ENCODE data around the gene SLC7A7.
"Not testable (repeated sequence)": the region's sequence is repeated elsewhere in the genome, so short reads cannot be mapped to it uniquely, and the experiment has no call there.

Gene SLC7A7

GRCh38 chr14:22838631-22839041 is 23.4 kb upstream of the SLC7A7 start:
- DNase-seq (no peak), ATAC-seq (replicated peaks) (peak in 1 of 2 donors; percentile 22)
- Mint-ChIP-seq H3K27ac (peak overlapping the region; percentile 33), H3K36me3 (peaks cover 8 to 26% of the 10 kb centered on the region in 2 donors), H3K27me3 (peaks cover 13 to 20% of the 10 kb centered on the region in 2 donors), H3K9me3 (no peaks in the 10 kb centered on the region), H3K4me3 (no peak overlapping the region), H3K4me1 (peaks cover 15 to 33% of the 10 kb centered on the region in 2 donors)

- no peak for DNase-seq
- H3K27ac Mint-ChIP-seq, result no peak overlapping the region
- H3K36me3 Mint-ChIP-seq, result peaks cover 12 to 29% of the 10 kb centered on the region in 2 donors
- H3K27me3 Mint-ChIP-seq, result peaks cover 9 to 20% of the 10 kb centered on the region in 2 donors
- no peaks in the 10 kb centered on the region for H3K9me3 Mint-ChIP-seq
- H3K4me3 Mint-ChIP-seq, result peak overlapping the region; percentile 96 to 99
- H3K4me1 Mint-ChIP-seq, result peaks cover 15 to 33% of the 10 kb centered on the region in 2 donors
- peak; percentile 10 to 12 for ATAC-seq (replicated peaks)
Measured at GRCh38 chr14:22837750-22838538, 22.7 kb upstream of the SLC7A7 start.

- H3K27ac Mint-ChIP-seq, result peak overlapping the region; percentile 91
- peaks cover 12 to 33% of the 10 kb centered on the region in 2 donors for H3K36me3 Mint-ChIP-seq
- peak; percentile 61 to 70 for ATAC-seq (replicated peaks)
- peak; percentile 17 for DNase-seq
- H3K4me3 Mint-ChIP-seq, result peak overlapping the region; percentile 96 to 99
- H3K27me3 Mint-ChIP-seq, result peaks cover 9 to 20% of the 10 kb centered on the region in 2 donors
- peaks cover 15 to 33% of the 10 kb centered on the region in 2 donors for H3K4me1 Mint-ChIP-seq
- no peaks in the 10 kb centered on the region for H3K9me3 Mint-ChIP-seq
Measured at GRCh38 chr14:22837114-22837749, 22.0 kb upstream of the SLC7A7 start.

DNA sequence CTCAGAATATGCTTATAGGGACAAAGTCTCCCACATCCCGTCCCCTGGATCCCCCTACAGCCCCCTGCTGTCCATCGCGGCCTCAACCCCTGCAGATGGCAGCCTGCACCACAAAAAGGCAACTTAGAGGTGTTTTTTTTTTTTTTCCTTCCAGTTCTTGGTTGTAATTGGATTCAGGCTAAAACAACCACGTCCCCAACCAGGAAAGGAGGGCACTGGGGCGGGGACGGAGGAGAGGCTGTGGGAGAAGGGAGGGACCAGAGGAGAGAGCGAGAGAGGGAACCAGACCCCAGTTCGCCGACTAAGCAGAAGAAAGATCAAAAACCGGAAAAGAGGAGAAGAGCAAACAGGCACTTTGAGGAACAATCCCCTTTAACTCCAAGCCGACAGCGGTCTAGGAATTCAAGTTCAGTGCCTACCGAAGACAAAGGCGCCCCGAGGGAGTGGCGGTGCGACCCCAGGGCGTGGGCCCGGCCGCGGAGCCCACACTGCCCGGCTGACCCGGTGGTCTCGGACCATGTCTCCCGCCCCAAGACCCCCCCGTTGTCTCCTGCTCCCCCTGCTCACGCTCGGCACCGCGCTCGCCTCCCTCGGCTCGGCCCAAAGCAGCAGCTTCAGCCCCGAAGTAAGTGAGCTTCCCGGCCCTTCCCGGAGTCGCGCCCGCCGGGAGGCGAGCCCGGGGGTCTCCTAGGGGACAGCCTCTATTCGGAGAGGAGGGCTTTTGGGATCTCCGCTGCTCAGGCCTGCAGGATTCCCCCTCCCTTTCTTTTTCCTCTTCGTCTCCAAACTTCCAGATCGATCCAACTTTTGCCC is 21.3 kb upstream of the SLC7A7 start, which contains the start of gene MMP14:
TSS of gene MMP14 (plus strand) at position 285 of the 813 bp plus-strand sequence. CDS start at position 518, 233 bp downstream.
- Mint-ChIP-seq H3K4me1 (peaks cover 18 to 36% of the 10 kb centered on the region in 2 donors), H3K9me3 (no peaks in the 10 kb centered on the region), H3K27ac (peak within 1 kb of the TSS; percentile 91), H3K27me3 (peaks cover 9 to 20% of the 10 kb centered on the region in 2 donors), H3K36me3 (peaks cover 15 to 37% of the 10 kb centered on the region in 2 donors), H3K4me3 (peak within 1 kb of the TSS; percentile 96 to 99)
- peak; percentile 18 to 28 for ATAC-seq (replicated peaks)
- DNase-seq, result no peak

DNA sequence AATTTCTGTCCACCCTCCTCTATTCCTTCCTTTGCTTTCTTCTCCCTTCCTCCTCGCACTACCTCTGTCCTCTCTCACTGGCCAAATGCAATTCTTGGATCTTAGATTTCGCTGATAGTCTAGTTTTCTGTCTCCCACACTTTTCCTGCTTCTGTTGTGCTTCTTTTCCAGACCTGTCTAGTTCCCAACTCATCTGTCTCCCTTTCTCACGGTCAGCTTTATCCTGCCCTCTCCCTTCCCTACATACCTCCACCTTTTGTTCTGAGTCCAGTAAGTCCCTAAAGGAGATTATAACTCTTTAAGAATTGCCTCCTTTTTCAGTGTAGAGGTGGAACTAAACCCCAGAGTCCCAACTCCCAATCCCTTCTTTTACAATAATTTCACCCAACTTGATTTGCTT is 20.3 kb upstream of the SLC7A7 start:
- Mint-ChIP-seq H3K27ac (no peak overlapping the region), H3K27me3 (peaks cover 9 to 20% of the 10 kb centered on the region in 2 donors), H3K4me3 (no peak overlapping the region), H3K36me3 (peaks cover 18 to 37% of the 10 kb centered on the region in 2 donors), H3K9me3 (no peaks in the 10 kb centered on the region), H3K4me1 (peaks cover 24 to 46% of the 10 kb centered on the region in 2 donors)
- ATAC-seq (replicated peaks) (no peak), DNase-seq (no peak)

- peak overlapping the region; percentile 96 for H3K27ac Mint-ChIP-seq
- H3K36me3 Mint-ChIP-seq, result peaks cover 14 to 29% of the 10 kb centered on the region in 2 donors
- no peak for DNase-seq
- peaks cover 16 to 34% of the 10 kb centered on the region in 2 donors for H3K4me1 Mint-ChIP-seq
- H3K27me3 Mint-ChIP-seq, result no peaks in the 10 kb centered on the region
- peak overlapping the region; percentile 91 to 92 for H3K4me3 Mint-ChIP-seq
- ATAC-seq (replicated peaks), result peak; percentile 15 to 21
- H3K9me3 Mint-ChIP-seq, result no peaks in the 10 kb centered on the region
Measured at GRCh38 chr14:22830443-22831010, 15.3 kb upstream of the SLC7A7 start.

GRCh38 chr14:22829661-22830442 is 14.6 kb upstream of the SLC7A7 start, which contains the start of gene MRPL52:
Gene MRPL52 (plus strand): TSS chr14:22829887. CDS start chr14:22829913, 26 bp downstream.
- Mint-ChIP-seq H3K27ac (peak within 1 kb of the TSS; percentile 96), H3K4me3 (peak within 1 kb of the TSS; percentile 91 to 92)

DNA sequence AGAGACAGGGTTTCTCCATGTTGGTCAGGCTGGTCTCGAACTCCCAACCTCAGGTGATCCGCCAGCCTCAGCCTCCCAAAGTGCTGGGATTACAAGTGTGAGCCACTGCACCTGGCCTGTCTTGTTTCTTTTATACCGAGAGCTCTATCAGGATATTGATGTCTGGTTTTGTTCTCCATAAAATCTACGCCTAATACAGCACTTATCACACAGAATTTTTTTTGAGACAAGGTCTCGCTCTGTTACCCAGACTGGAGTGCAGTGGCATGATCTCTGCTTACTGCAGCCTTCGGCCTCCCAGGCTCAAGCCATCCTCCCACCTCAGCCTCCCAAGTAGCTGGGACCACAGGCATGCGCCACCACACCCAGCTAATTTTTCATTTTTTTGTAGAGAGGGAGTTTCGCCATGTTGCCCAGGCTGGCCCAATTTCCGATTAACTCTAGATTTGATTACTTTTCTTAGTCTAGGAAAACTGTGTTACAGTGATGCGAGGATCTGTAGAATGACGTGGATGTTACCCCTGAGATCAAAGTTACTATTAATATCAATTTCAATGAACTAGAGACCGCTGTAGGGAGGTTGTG is 13.9 kb upstream of the SLC7A7 start:
- not testable (repeated sequence) for DNase-seq, H3K27me3 Mint-ChIP-seq, H3K9me3 Mint-ChIP-seq
- Mint-ChIP-seq H3K36me3 (peaks cover 14 to 18% of the 10 kb centered on the region in 2 donors), H3K4me1 (peaks cover 21 to 45% of the 10 kb centered on the region in 2 donors), H3K4me3 (peak overlapping the region; percentile 91 to 92), H3K27ac (peak overlapping the region; percentile 96)
- peak in 1 of 2 donors; percentile 3 for ATAC-seq (replicated peaks)

More at GRCh38 chr14:22829661-22830442, 14.6 kb upstream of the SLC7A7 start, which contains the start of gene MRPL52:
- peaks cover 18 to 38% of the 10 kb centered on the region in 2 donors for H3K4me1 Mint-ChIP-seq
- ATAC-seq (replicated peaks) (peak; percentile 95), DNase-seq (peak; percentile 80)
- no peaks in the 10 kb centered on the region for H3K27me3 Mint-ChIP-seq
- peaks cover 14 to 22% of the 10 kb centered on the region in 2 donors for H3K36me3 Mint-ChIP-seq
- H3K9me3 Mint-ChIP-seq, result no peaks in the 10 kb centered on the region

GRCh38 chr14:22824711-22825359 is 9.6 kb upstream of the SLC7A7 start:
- no peaks in the 10 kb centered on the region for H3K9me3 Mint-ChIP-seq
- peaks cover 18 to 54% of the 10 kb centered on the region in 2 donors for H3K4me1 Mint-ChIP-seq
- peak overlapping the region; percentile 56 for H3K27ac Mint-ChIP-seq
- H3K36me3 Mint-ChIP-seq, result peaks cover 0 to 2% of the 10 kb centered on the region in 2 donors
- DNase-seq (no peak), ATAC-seq (replicated peaks) (peak in 1 of 2 donors; percentile 8)
- H3K4me3 Mint-ChIP-seq, result peak overlapping the region; percentile 29 to 64
- H3K27me3 Mint-ChIP-seq, result no peaks in the 10 kb centered on the region

DNA sequence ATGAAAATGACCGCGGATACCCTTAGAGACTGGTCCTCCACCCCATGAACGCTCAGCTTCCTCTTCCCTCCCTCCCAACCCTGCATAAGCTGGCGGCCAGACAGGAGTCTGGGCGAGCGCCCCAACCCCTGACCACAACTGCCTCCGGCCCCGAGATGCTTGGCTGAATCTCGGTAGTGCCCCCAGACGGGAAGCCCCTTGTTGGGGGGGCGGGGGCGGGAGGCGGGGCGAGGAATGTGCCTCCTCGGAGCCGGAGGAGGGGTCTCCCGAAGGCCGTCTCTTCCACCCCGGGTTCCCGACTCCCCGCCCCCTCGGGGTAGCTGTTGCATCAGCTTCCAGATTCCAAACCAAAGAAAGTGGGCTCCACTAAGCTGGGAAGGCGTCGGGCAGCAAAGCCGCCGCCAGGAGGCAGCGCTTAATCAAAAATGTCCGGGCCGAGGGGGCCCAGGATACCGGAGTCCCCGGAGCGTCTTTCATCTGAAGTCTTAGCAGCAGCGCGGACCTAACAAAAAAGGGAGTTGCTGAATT is 7.4 kb upstream of the SLC7A7 start:
- DNase-seq (peak; percentile 47), ATAC-seq (replicated peaks) (peak; percentile 75 to 82)
- H3K27ac Mint-ChIP-seq, result peak overlapping the region; percentile 51
- H3K36me3 Mint-ChIP-seq, result no peaks in the 10 kb centered on the region
- H3K27me3 Mint-ChIP-seq, result no peaks in the 10 kb centered on the region
- peaks cover 27 to 63% of the 10 kb centered on the region in 2 donors for H3K4me1 Mint-ChIP-seq
- H3K4me3 Mint-ChIP-seq, result peak overlapping the region; percentile 73 to 85
- H3K9me3 Mint-ChIP-seq, result no peaks in the 10 kb centered on the region

- no peaks in the 10 kb centered on the region for H3K9me3 Mint-ChIP-seq
- H3K27me3 Mint-ChIP-seq, result no peaks in the 10 kb centered on the region
- ATAC-seq (replicated peaks), result peak in 1 of 2 donors; percentile 4
- DNase-seq, result no peak
- H3K27ac Mint-ChIP-seq, result peak overlapping the region; percentile 69
- H3K4me1 Mint-ChIP-seq, result peaks cover 27 to 67% of the 10 kb centered on the region in 2 donors
- no peaks in the 10 kb centered on the region for H3K36me3 Mint-ChIP-seq
- peak overlapping the region; percentile 73 to 85 for H3K4me3 Mint-ChIP-seq
Measured at GRCh38 chr14:22822016-22822570, 6.9 kb upstream of the SLC7A7 start.
